H7 (cell line): Measurements from ENCODE around the gene EME2. TPM values are rescaled to one million over a fixed set of nuclear protein-coding genes. Genes with fewer than 3 reads are reported as not detected.
A peak's percentile ranks its signal among the peaks of the same experiment; 100 is the strongest.

Source experiments
- DNase-seq: peaks from one replicate; pipeline ENCODE4 v3.0.0; 2012
- H3K27me3 ChIP-seq: 2 replicates; pipeline ENCODE4 v1.6.0; 2011; ENCODE audit warnings: mild to moderate bottlenecking, low read length; ENCODE audit not compliant: control insufficient read depth, insufficient read depth
- H3K36me3 ChIP-seq: replicated peaks from 2 replicates; pipeline ENCODE4 v1.5.1; 2011; ENCODE audit warnings: low read length; ENCODE audit not compliant: control insufficient read depth, insufficient read depth
- H3K4me3 ChIP-seq: 2 replicates; pipeline ENCODE4 v1.5.1; 2011; ENCODE audit warnings: low read depth, mild to moderate bottlenecking, control low read depth, low read length, moderate library complexity; ENCODE audit not compliant: insufficient read depth
- total RNA-seq: library from RNA; depleted of rRNA; stranded (reverse); fragments of >200 nt; shearing (Covaris generic); gene quantifications from 2 replicates; pipeline ENCODE4 v1.2.3, GENCODE V29; 2014

Gene EME2
- total RNA-seq, 1 experiment from 2014 or later = 12.7 TPM

DNA sequence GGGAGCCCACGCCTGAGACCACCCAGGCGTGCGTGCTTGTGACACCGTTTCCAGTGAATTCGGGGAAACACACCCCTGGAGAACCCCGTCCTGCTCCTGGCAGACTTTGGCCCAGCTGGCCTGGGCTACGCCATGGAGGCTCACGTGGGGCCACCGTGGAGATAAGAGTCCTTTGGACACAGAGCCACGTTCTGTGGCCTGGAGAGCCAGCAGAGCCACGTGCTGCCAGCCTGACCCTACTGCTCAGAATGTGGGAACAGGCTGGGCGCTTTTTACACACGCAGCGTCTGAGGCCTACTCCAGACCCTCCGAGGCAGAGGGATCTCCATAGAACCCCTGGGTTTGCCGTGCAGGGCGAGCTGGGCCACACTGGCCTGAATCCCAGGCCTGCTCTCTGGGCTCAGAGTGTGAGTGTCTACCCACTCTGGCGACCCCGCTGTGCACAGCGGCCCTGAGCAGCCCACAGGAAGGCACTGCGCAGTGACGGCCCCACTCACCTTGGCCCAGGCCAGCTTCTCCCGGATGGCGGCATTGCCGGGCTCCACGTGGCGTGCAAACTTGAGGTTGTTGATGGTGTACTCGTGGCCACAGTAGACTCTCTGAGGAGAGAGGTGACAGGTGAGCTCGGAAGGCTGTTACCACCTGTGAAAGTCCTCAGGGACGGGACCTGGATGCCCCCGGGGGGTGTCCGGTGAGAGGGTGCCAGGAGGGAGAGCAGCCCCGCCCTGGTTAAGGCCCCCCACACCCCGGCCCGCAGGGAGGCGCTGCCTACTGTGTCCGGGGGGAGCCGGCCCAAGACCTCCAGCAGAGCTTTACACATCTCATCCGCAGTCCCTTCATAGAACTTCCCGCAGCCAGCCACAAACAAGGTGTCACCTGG is 44.0 kb downstream of the EME2 start:
- Histone ChIP-seq H3K4me3 (no peak overlapping the region), H3K36me3 (no peaks in the 10 kb centered on the region; the same call in 1 of the 2 replicates), H3K27me3 (no peaks in the 10 kb centered on the region)
- peak; percentile 59 for DNase-seq

- Histone ChIP-seq H3K36me3 (no peaks in the 10 kb centered on the region; the same call in 1 of the 2 replicates), H3K4me3 (no peak overlapping the region), H3K27me3 (no peaks in the 10 kb centered on the region)
- DNase-seq = no peak
Observed at GRCh38 chr16:1817276-1817589, 44.6 kb downstream of the EME2 start.

DNA sequence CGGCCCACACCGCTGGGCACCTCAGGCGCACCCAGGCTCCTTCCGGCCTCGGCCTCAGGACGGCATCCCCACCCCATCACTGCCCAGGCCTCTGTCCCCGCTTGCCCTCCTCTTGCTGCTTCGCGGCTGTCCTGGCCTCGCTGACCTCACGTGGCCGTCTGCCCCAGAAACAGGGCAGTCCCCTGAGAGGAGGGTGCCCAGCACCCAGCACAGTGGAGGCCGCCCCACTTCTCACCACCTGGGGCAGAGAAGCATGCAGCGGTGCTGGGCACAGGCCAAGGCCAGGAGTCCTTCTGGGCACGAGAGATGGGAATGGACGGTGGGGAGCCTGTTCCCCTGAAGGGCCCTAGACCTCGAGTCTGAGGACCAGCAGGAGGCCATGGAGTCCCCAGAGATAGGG is 45.1 kb downstream of the EME2 start:
- DNase-seq = no peak
- Histone ChIP-seq H3K27me3 (no peaks in the 10 kb centered on the region), H3K4me3 (no peak overlapping the region), H3K36me3 (peaks cover 1% of the 10 kb centered on the region; the same call in 1 of the 2 replicates)

DNA sequence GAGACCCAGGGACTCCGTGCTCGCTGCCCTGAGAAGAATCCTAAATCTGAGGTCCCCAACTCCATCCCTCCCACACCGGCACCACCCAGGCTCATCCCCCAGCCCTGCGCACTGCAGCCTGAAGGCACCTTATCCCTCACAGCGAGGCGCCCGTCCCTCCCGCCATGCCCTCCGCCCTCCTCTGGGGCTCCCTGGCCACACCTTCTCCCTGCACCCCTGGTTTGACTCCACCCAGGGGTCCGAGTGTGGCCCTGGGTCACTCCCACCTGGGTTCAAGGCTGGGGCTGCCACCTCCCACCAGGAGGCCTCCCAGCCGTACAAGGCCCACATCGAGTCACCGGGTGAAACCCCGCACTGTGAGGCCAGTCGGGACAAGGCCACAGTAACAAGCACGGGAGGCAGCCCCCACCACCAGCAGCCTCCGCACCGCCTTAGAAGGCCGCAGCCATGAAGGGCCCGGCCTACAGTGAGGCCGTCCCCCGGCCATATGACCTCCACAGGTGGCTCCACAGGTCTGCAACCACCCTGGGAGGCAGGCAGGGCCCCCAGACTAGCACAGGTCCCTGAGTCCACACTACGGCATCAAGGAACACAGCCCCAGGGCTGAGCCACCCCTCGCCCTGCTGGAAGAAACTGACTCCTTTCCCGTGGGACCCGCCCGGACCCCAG is 45.7 kb downstream of the EME2 start:
- Histone ChIP-seq H3K4me3 (no peak overlapping the region), H3K27me3 (no peaks in the 10 kb centered on the region), H3K36me3 (peaks cover 1% of the 10 kb centered on the region; the same call in 1 of the 2 replicates)
- DNase-seq = no peak

GRCh38 chr16:1818873-1819525 is 46.4 kb downstream of the EME2 start:
- H3K27me3 ChIP-seq = no peaks in the 10 kb centered on the region
- no peak for DNase-seq
- H3K4me3 ChIP-seq = no peak overlapping the region
- peaks cover 1% of the 10 kb centered on the region; the same call in 1 of the 2 replicates for H3K36me3 ChIP-seq

DNA sequence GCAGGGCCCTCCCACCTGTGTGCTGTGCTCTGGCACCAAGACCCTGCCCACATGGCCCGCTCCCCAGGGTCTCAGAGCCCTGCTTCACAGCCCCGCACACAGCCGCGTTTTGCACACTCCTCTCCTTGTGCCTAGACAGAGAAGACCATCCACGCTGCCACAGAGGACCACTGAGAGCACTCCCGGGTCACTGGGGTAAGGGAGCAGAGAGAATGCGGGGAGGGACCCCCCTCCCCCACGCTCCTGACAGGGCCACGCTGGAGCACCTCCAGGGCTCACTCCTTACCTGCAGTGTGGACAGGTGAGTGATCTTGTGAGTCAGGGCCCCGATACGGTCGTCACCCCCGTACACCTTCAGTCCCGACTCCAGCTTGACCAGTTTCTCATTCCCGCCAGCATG is 47.0 kb downstream of the EME2 start:
- H3K4me3 ChIP-seq = no peak overlapping the region
- peaks cover 1% of the 10 kb centered on the region; the same call in 1 of the 2 replicates for H3K36me3 ChIP-seq
- no peaks in the 10 kb centered on the region for H3K27me3 ChIP-seq
- DNase-seq = no peak

DNA sequence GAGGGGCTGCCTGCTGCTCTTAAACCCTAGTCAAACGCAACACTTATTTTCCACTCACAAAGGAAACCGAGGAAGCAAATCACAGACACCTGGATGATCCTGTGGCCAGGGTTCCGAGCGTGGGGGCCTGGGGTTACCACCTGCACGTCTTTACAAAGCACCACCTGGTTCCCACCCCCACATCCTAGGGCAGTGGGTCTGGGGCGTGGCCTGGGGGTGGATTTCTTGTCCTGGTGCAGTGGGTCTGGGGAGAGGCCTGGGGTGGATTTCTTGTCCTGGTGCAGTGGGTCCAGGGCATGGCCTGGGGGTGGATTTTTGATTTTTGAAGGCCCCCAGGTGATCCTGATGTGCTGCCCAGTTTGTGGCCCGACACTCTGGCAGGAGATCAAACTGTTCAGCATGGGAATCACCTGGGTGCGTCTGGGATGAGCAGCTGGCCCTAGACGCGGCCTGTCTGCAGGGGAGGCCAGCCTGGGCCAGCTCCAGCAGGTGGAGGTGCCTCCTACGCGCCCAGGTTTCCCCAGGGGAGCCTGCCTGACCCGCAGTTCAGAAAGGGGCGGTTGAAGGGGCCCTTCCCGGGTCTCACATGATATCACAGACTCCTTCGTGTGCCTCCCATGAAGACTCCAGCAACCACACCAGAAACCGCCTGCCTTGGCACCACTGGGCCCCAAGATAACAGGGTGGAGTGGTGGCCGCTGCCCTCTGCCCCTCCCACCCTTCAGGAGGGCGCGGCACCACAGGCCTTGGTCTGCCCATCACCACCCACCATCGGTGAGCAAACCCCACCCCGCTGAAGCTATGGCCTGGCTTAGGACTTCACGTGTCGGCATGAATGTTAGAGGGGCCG is 47.7 kb downstream of the EME2 start:
- peaks cover 1% of the 10 kb centered on the region; the same call in 1 of the 2 replicates for H3K36me3 ChIP-seq
- DNase-seq = no peak
- H3K27me3 ChIP-seq = no peaks in the 10 kb centered on the region
- no peak overlapping the region for H3K4me3 ChIP-seq

DNA sequence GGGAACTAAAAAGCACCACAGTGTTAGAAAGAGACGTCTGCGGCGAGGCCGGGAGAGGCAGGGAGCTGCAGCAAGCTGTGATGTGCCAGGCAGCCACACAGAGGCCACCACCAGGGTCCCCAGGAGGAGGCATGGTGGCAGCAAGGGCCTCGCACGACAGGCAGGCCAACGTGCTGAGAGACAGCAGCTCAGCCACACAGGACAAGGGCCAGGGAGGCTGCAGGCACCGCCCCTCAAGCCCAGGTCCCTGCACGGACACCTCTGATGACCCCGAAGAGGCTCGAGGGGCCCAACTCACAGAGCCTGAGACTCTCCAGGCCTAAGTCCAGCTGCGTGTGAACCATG is 48.3 kb downstream of the EME2 start:
- Histone ChIP-seq H3K4me3 (no peak overlapping the region), H3K27me3 (peaks cover 2% of the 10 kb centered on the region; the same call in 1 of the 2 replicates), H3K36me3 (peaks cover 1% of the 10 kb centered on the region; the same call in 1 of the 2 replicates)
- DNase-seq = no peak

- no peak for DNase-seq
- H3K4me3 ChIP-seq = no peak overlapping the region
- peaks cover 2% of the 10 kb centered on the region; the same call in 1 of the 2 replicates for H3K27me3 ChIP-seq
- H3K36me3 ChIP-seq = 0 out of 2 replicates have a peak, but pooled peaks cover 1% of the 10 kb centered on the region
Observed at GRCh38 chr16:1821861-1822611, 49.4 kb downstream of the EME2 start.

- Histone ChIP-seq H3K4me3 (no peak overlapping the region), H3K27me3 (peaks cover 2% of the 10 kb centered on the region; the same call in 1 of the 2 replicates), H3K36me3 (0 out of 2 replicates have a peak, but pooled peaks cover 1% of the 10 kb centered on the region)
- DNase-seq = no peak
Observed at GRCh38 chr16:1822801-1823200, 50.2 kb downstream of the EME2 start.

- Histone ChIP-seq H3K36me3 (0 out of 2 replicates have a peak, but pooled peaks cover 1% of the 10 kb centered on the region), H3K4me3 (no peak overlapping the region), H3K27me3 (peaks cover 2% of the 10 kb centered on the region; the same call in 1 of the 2 replicates)
- DNase-seq = peak; percentile 88
Observed at GRCh38 chr16:1823821-1824220, 51.2 kb downstream of the EME2 start.

- H3K27me3 ChIP-seq = peaks cover 2% of the 10 kb centered on the region; the same call in 1 of the 2 replicates
- peak overlapping the region; percentile 96; the same call in 1 of the 2 replicates for H3K4me3 ChIP-seq
- DNase-seq = no peak
- H3K36me3 ChIP-seq = peaks cover 1% of the 10 kb centered on the region
Observed at GRCh38 chr16:1825381-1825863, 52.8 kb downstream of the EME2 start.
